ENCODE data around the gene DAPK3.
"Not testable (repeated sequence)": the region's sequence is repeated elsewhere in the genome, so short reads cannot be mapped to it uniquely, and the experiment has no call there.

DAPK3 gene

DNA sequence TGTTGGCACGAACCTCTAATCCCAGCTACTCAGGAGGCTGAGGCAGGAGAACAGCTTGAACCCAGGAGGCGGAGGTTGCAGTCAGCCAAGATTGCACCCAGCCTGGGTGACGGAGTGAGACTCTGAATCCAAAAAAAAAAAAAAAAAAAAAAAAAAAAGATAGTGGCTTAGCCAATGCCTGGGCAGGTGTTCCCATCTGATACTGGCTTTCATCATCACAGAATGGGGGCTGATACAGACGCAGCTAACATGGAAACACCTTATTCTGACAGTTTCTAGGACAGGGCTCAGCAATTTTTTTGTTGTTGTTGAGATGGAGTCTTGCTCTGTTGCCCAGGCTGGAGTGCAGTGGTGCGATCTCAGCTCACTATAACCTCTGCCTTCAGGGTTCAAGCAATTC lies 29.9 kb upstream of the DAPK3 start:
- DNase-seq, result not testable (repeated sequence)

DNA sequence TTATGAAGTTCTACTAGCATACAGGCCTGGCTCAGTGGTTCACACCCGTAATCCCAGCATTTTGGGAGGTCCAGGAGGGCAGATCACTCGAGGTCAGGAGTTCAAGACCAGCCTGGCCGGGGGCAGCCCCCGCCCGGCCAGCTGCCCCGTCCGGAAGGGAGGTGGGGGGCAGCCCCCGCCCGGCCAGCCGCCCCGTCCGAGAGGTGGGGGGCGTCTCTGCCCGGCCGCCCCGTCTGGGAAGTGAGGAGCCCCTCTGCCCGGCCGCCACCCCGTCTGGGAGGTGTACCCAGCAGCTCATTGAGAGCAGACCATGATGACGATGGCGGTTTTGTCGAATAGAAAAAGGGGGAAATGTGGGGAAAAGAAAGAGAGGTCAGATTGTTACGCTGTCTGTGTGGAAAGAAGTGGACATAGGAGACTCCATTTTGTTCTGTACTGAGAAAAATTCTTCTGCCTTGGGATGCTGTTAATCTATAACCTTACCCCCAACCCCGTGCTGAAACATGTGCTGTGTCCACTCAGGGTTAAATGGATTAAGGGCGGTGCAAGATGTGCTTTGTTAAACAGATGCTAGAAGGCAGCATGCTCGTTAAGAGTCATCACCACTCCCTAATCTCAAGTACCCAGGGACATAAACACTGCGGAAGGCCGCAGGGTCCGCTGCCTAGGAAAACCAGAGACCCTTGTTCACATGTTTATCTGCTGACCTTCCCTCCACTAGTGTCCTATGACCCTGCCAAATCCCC lies 27.9 kb upstream of the DAPK3 start:
- not testable (repeated sequence) for DNase-seq

DNA sequence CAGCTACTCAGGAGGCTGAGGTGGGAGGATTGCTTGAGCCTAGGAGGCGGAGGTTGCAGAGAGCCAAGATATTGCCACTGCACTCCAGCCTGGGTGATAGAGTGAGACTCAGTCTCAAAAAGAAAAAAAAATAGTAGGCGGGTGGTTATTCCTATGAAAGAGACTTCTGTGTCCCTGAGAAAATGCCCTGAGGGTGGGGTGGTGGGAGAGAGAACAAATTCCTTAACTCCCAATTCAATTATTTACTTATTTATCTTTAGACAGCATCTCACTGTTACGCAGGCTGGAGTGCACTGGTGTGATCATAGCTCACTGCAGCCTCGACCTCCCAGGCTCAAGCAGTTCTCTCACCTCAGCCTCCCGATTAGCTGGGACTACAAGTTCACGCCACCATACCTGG lies 24.7 kb upstream of the DAPK3 start:
- no peak for DNase-seq

DNA sequence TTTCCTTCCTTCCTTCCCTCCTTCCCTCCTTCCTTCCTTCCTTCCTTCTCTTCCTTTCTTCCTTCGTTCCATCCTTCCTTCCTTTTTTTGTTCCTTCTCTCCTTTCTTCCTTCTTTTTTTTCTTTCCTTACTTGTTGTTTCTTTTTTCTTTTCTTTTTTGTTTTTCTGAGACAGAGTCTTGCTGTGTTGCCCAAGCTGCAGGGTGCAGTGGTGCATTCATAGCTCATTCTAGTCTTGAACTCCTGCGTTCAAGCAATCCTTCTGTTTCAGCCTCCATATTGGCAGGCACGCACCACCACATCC lies 19.9 kb upstream of the DAPK3 start:
- no peak for DNase-seq

DNA sequence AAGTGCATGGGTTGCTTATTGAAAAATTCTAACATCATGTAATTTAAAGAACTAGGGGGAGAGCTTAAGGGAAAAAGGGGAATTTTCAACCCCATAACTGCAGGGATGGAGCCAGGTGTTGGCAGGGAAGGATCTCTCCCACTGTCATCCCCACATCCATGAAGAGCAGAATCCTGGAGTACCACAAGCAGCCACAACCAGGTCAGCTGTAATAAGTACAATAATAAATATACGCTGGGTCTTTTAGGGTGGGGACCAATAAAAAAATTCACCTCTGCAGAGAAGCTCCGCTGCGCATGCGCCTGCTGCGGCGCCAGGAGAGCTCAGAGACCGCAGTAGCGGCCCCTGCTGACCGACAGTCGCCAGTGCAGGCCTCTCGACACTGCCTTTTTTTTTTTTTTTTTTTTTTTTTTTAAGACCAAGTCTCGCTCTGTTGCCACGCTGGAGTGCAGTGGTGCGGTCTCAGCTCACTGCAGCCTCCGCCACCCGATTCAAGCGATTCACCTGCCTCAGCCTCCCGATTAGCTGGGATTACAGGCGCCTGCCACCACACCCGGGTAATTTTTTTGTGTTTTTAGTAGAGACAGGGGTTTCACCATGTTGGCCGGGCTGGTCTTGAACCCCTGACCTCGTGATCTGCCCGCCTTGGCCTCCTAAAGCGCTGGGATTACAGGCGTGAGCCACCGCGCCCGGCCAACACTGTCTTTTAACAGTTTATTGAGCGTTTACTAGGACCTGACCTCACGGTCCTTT lies 16.9 kb upstream of the DAPK3 start:
- peak; percentile 90 for DNase-seq

DNA sequence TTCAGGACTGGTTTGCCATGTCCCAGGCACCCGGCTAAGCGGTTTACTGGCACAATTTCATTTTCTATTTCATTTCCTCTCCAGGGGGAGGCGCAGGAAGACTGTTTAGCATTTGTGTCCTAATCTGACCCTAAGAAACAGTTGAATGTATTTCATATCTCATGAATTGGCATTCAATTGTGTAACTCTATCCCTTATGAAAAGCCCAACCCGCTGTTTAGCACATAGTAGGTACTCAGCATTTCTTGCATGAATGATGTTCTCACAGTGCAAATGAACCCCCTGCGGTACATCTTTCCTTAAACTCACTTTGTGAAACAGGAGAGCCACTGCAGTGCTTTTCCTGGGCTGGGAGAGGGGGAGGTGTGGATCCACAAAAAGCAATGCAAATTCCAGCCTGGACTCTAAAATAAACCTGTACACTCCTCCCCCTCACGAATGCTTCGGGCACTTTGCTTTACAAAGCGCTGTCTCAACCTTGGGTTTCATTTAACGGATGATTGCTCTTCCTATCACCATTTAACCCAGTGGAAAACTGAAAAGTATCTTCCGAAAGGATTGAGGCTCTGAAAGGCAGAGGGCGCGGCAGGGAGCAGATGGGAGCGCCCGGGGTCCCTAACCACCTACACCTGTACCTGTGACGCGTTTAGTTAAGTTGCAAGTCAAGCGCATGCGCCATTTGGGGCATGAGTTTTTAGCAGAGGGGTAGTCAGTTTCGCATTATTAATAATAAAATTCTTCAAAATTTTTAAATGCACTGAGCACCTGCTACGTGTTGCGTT lies 15.6 kb upstream of the DAPK3 start:
- DNase-seq, result peak; percentile 94

DNA sequence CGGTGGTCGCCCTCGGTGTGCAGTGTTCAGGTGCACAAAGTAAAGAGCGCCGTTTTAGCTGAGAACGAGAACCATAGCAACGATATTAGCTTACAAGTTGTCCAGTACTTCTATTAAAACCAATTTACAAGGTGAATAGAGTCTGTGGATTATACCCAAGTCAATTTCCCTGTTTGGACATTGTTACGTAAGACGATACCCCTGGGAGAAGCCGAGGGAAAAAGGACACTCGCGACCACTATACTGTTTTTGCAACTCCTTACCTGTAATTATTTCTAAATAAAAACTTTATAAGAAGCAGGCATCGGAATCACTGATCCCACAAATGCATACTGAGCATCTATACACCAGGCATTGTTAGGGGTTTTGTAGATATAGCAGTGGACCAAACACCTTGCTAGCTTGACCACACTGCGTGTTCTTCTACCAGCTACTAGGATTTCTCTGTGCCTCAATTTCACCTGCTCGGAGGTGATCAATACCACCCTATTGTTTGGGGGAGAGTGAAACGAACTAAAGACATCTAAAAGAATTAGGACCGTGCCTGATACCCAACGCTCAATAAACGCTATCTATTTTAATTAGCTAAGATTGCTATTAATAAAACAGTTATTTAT lies 14.9 kb upstream of the DAPK3 start:
- no peak for DNase-seq

DNA sequence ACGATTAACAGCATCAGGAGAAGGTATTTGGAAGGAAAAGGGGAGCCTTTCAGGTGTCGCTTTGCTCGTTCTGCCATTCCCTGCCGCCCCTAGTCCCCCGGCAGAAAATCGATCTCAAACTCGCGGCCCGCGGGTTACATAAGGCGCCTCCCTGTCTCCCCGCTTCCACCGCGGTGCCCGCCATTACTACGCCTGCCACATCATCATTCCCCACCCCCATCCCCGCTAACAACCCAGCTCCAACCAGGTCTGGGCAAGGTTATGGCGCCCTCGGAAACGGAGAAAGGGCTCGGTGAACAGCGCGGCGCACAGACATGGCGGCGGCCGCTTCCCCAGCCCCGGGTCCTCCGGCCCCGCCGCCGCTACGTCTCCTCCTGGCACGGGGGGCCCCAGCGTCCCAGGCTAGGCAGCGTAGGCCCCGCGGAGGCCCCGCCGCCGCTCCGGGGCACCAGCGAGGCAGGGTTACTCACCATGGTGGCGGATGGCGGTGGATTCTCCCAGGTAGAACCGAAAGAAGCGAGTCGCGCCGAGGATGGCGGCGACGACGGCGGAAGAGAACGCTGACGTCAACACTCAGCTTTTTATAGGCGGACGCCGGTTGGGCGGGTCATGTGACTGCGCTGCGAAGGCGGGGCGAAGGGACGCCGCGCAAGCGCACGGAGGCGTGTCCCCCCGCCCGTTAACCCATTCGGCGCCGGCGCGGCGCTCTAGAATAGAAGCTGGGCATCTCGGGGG lies 14.2 kb upstream of the DAPK3 start, which contains the start of gene EEF2:
EEF2 (minus strand) TSS at position 556 of the 735 bp plus-strand sequence; CDS start at position 473, 83 bp downstream.
- peak; percentile 92 for DNase-seq

DNA sequence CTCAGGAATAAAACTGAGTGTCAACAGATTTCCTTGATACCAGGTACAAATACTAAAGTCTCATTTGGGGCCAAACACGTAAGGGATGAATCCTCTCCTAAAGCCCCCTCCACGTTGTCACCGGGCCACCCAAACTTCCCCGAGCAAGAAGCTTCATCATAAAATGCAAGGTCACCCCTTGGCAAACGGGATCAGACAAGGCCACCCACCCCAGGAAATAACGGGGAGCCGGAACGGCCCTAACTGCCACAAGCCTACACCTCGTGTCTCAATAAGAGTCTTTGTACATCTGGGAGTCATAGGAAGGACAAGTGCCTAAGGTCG lies 13.6 kb upstream of the DAPK3 start:
- DNase-seq, result no peak

DNA sequence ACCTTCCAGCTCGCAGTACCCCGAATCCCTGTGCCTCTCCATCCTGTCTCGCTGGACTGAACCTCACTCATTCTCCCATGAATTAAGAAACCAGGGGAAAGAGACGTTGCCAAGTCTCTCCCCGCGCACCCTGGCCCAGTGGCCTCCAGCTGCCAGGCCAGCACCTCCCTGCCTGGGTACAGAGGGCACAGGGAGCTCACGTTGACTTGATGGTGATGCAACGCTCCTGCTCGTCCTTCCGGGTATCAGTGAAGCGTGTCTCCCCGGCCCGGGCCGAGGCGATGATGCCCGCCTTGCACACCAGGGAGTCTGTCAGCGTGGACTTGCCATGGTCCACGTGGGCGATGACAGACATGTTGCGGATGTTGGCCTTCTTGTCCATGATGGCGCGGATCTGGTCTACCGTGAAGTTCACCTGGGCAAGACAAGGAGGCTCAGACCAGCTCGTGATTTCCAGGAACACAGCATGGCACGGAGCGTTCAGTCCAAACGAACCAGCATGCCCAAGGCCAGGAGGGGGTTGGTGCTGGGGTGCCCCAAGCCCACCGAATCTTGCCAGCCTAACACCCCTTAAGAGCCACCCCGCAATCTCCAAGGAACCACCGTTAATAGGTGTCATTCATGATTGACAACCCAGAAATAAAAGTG lies 13.2 kb upstream of the DAPK3 start:
- DNase-seq, result no peak

DNA sequence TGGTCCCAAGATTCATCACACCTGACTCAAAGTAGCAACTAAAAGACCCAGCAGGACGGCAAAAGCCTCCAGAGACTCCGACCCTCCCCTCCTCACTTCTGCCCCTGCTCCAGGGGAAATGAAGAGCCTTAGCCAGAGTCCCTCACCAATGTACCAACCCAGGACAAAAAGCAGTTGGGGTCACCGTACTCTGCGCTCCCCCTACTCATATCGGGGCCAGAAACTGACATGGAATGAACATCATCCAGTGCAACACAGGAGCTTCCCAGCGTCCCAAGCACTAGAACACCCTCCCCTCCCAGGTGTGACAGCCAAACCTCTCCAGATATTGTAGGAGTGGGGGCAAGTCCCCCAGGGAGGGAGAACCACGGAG lies 12.6 kb upstream of the DAPK3 start:
- no peak for DNase-seq

DNA sequence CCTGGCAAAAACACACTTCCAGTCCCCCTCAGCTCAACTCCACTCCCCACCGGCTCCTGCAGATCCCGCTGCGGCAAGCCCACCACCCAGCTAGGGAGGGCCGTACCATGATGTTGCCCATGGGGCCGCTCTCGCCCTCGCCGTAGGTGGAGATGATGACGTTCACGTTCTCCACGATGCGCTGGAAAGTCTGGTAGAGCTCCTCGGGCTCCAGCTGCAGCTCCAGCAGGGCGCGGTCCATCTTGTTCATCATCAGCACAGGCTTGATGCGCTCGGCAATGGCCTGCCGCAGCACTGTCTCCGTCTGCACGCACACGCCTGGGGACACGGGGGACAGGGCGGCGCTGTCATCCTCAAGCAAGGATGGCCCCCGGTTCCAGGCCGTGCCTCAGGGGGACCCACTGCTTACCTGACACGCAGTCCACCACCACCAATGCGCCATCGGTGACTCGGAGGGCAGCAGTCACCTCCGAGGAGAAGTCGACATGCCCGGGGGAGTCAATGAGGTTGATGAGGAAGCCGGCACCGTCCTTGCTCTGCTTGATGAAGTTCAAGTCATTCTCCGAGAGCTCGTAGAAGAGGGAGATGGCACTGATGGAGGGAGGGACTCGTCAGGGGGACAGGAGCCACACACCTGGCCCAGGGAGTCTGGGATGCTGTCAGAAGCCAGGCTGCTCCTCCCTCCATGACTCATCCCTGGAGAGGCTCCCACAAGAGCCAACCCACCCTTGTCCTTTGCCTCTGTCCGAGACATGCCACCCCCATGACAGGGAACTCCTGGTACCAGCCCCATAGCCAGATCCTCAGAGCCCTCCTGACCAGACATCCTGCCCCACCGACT lies 12.0 kb upstream of the DAPK3 start:
- DNase-seq, result no peak

DNA sequence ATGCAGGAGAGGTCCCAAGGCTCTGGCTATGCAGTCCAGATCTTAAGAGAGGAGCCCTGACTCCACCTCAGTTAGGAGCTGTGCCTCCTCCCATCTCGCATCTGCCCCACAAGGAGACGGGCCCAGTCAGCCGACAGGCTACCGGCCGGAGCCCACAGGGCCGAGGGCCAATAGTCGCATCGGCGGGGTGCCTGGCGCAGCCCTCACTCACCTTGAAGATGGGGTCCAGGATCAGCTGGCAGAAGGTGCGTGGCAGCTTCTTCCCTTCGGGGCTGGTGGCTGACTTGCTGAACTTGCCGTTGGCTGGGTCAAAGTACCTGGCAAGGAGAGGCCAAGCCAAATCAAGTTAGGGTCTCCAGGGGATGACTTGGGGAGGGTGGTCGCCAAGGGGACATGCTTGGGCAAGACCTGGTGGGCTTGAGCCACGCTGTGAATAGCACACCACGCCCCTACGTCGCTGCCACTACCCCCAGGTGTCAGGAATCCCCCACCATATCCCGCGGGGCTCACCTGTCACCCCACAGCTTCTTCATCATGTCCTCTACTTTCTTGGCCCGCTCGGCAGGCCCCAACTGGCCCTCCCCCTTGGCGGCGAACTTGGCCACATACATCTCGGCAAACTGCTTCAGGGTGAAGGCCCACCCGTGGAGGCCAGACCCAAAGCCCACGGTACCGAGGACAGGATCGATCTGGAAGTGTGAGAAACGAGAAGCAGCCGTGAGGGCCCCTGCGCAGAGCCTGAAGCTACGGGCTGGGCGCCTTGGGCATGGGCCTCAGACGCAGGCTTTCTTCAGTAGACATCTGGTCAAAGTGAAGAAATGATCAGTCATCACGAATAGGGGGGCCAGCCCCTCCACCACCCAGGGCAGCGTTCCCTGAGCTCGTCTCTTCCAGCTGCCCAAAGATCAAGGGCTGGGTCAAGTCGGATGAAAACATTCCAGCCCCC lies 11.1 kb upstream of the DAPK3 start:
- DNase-seq, result no peak

DNA sequence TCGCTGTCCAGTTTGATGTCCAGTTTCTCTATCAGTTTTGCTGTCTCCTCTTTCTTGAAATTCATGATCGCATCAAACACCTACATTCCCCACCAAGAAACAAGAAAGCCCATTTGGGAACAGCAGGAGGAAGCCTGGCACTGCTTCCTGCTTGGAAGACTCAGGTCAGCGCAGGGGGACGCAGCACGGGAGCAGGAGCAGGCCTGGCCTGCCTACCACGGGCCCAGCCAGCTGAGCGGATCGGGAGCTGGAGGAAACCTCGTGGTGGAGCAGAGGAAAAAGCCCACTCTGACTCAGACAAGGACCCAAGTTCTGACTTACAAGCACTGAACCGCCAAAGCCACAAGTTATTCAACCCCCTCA lies 10.5 kb upstream of the DAPK3 start:
- no peak for DNase-seq

DNA sequence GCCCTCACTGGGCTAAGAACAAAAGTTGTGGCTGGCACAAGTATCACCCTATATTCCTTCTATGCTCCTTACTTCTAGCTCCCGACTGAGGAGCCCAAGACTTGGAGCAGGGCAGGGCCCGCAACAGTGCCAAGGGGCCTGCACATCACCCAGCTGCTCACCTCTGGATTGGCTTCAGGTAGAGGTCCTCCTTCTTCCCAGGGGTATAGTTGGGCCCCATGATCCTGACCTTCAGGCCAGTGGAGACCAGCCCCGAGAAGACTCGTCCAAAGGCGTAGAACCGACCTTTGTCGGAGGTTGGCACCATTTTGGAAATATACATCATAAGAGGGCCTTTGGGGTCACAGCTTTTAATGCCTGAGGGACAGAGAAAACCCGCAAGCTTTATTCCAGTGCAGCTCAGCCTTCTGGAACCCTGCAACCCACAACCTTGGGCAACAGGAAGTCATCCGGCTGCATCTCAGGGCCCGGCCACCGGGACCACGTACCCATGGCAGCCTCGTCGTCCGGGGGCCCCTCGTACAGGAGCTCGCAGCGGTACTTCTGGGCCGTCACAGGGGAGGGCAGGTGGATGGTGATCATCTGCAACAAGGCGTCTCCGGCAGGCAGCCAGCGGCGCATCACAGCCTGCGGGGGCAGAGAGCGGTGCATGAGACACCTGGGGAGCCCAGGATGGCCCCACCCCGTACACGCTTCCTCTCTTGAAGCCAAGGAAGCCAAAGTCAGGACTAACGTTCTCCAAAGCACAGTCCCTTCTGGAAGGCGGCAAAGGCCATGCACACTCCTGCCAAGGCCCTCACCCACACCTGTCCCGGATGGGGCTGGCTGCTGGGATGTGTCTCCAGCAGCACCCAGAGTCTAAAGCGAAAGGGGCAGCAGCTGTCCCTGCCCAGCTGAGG lies 9.7 kb upstream of the DAPK3 start:
- DNase-seq, result no peak

DNA sequence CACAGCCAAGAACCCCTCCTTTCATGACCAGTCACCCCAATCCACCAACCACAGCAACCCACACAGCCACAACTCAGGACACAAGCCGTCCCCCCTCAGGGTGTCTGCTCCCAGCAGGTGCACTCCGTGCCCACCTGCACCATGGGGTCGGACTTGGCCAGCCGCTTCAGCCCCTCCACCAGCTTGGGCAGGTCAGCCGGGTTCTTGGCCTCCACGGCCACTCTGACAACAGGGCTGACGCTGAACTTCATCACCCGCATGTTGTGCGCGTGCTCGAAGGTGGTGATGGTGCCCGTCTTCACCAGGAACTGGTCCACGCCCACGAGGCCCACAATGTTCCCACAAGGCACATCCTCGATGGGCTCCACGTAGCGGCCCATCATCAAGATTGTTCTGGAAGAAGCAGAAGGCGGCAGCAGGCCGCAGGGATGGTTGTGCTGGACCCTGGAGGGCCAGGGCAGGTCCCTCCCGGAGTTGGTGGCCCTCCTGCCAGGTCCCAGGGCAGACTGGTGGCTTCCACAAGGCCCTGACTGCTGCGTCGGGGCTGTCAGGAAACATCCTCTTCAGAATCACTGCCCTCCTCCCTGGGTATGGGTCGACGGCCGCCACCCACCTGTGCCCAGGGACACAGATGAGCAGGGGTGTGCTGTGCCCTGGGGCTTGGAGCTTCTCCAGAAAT lies 8.9 kb upstream of the DAPK3 start:
- no peak for DNase-seq

DNA sequence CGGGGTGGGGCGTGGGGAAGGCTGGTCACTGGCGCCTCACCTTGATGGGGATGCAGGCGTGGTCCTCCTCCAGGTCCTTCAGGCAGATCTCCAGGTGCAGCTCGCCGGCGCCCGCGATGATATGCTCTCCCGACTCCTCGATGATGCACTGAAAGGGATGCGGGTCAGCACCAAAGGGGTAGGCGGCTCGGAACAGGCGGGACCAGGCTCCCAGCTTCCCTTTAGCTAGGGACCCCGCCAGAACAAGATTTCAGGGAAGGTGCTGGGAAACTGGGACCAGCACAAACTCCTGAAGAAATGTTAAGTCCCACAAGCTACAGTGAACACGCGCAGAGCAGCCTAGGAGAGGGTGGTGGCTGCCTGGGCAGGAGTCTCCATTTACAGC lies 8.4 kb upstream of the DAPK3 start:
- no peak for DNase-seq

DNA sequence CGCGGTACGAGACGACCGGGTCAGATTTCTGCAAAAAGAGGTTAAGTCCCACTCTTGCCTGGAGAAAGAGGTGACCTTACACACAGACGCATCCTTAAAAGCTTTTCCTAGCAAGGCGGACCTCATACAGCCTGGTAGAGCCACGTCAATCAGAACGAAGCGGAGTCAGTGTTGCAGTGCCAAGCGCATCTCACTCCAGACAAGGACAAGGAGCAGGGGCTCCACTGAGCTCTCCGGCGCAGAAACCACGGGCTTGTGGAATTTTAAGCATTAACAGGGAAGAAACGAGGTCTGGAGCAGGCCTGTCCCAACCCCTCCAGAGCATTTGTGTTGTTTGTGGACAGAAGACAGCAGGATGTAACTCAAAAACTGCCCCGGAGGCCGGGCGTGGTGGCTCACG lies 7.2 kb upstream of the DAPK3 start:
- no peak for DNase-seq

Data from NCI-H345 (cell line).